CD14-positive monocyte (primary cell): Measurements from ENCODE around the gene GBX2. TPM values are rescaled to one million over a fixed set of nuclear protein-coding genes. Genes with fewer than 3 reads are reported as not detected.

Experiments used
- DNase-seq, 3 donors: peaks; one replicate each; pipeline ENCODE4 v3.0.0-alpha.2; 2011 to 2022
- H2AFZ ChIP-seq: 2 replicates; pipeline ENCODE4 v1.6.0; 2012; ENCODE audit warnings: mild to moderate bottlenecking, low read depth, low read length, inconsistent platforms; ENCODE audit not compliant: insufficient read depth, poor library complexity, severe bottlenecking
- H3K27ac ChIP-seq, 2 donors: 1 replicate in 1 of 2; 2 replicates in 1 of 2; pipeline ENCODE4 v1.5.1; 2012 to 2013; ENCODE audit warnings: low read length in 2 of 2, control low read depth in 1 of 2, inconsistent platforms in 1 of 2, low read depth in 1 of 2, mild to moderate bottlenecking in 1 of 2
- H3K27me3 ChIP-seq, 2 donors: one replicate each; pipeline versions ENCODE4 v1.6.0 to v1.6.1; 2011 to 2013; ENCODE audit warnings: low read length in 2 of 2; ENCODE audit not compliant: control insufficient read depth in 2 of 2, insufficient read depth in 2 of 2
- H3K36me3 ChIP-seq, 2 donors: replicated peaks in 1 of 2; 1 replicate in 1 of 2; 2 replicates in 1 of 2; pipeline versions ENCODE4 v1.5.1 to v1.6.1; 2012 to 2013; ENCODE audit warnings: low read length in 2 of 2, control low read depth in 1 of 2, inconsistent platforms in 1 of 2, mild to moderate bottlenecking in 1 of 2; ENCODE audit not compliant: insufficient read depth in 2 of 2, control insufficient read depth in 1 of 2
- H3K4me1 ChIP-seq, 2 donors: 1 replicate in 1 of 2; 2 replicates in 1 of 2; pipeline versions ENCODE4 v1.5.1 to v1.6.1; 2012 to 2013; ENCODE audit warnings: low read length in 2 of 2, control low read depth in 1 of 2, inconsistent platforms in 1 of 2, mild to moderate bottlenecking in 1 of 2, moderate library complexity in 1 of 2; ENCODE audit not compliant: insufficient read depth in 2 of 2, control insufficient read depth in 1 of 2
- H3K4me2 ChIP-seq: replicated peaks from 2 replicates; pipeline ENCODE3; 2012; ENCODE audit warnings: low read length, moderate library complexity, mild to moderate bottlenecking; ENCODE audit not compliant: poor library complexity, severe bottlenecking; ENCODE audit errors: extremely low read depth
- H3K4me3 ChIP-seq, 3 experiments: fragments of 200-600 bp in 1 of 3; sonication (generic) in 1 of 3; replicated peaks in 1 of 3; 1 replicate in 2 of 3; 2 replicates in 1 of 3; pipeline ENCODE4 v1.5.1; 2011 to 2013; ENCODE audit warnings: low read length in 3 of 3, mild to moderate bottlenecking in 3 of 3, control low read depth in 2 of 3, low read depth in 2 of 3, inconsistent platforms in 1 of 3, moderate library complexity in 1 of 3
- H3K79me2 ChIP-seq: 2 replicates; pipeline ENCODE4 v1.6.0; 2012; ENCODE audit warnings: mild to moderate bottlenecking, control low read depth, inconsistent platforms, low read length, moderate library complexity; ENCODE audit not compliant: insufficient read depth
- H3K9ac ChIP-seq: 2 replicates; pipeline ENCODE4 v1.6.0; 2017; ENCODE audit warnings: low read length, mild to moderate bottlenecking; ENCODE audit not compliant: insufficient read depth, poor library complexity, severe bottlenecking
- H3K9me3 ChIP-seq, 2 donors: replicated peaks in 1 of 2; 1 replicate in 1 of 2; 2 replicates in 1 of 2; pipeline versions ENCODE4 v1.5.1 to v1.6.1; 2012 to 2013; ENCODE audit warnings: low read length in 2 of 2, control low read depth in 1 of 2; ENCODE audit not compliant: control insufficient read depth in 1 of 2, insufficient read depth in 1 of 2
- H4K20me1 ChIP-seq: 2 replicates; pipeline ENCODE4 v1.6.0; 2012; ENCODE audit warnings: mild to moderate bottlenecking, low read length, control low read depth, moderate library complexity; ENCODE audit not compliant: insufficient read depth
- H3K27ac Mint-ChIP-seq, 7 donors: one replicate each; pipeline ENCODE4 v1.8.0; 2020; ENCODE audit warnings: mild to moderate bottlenecking in 7 of 7, mixed read lengths in 7 of 7, moderate library complexity in 6 of 7, inconsistent platforms in 2 of 7
- H3K27me3 Mint-ChIP-seq, 3 donors: one replicate each; pipeline ENCODE4 v1.8.0; 2021 to 2022; ENCODE audit warnings: low read depth in 3 of 3, mild to moderate bottlenecking in 3 of 3, mixed read lengths in 3 of 3, moderate library complexity in 3 of 3, inconsistent platforms in 1 of 3
- H3K36me3 Mint-ChIP-seq, 2 donors: one replicate each; pipeline ENCODE4 v1.8.0; 2020; ENCODE audit warnings: mixed read lengths in 2 of 2, inconsistent platforms in 1 of 2, mild to moderate bottlenecking in 1 of 2
- H3K4me1 Mint-ChIP-seq: one replicate; pipeline ENCODE4 v1.8.0; 2020; ENCODE audit warnings: mild to moderate bottlenecking, mixed read lengths
- H3K4me3 Mint-ChIP-seq, 2 donors: one replicate each; pipeline ENCODE4 v1.8.0; 2020; ENCODE audit warnings: mild to moderate bottlenecking in 2 of 2, mixed read lengths in 2 of 2, moderate library complexity in 1 of 2
- H3K9me3 Mint-ChIP-seq, 7 donors: one replicate each; pipeline ENCODE4 v1.8.0; 2020 to 2022; ENCODE audit warnings: mixed read lengths in 7 of 7, mild to moderate bottlenecking in 6 of 7, moderate library complexity in 6 of 7, inconsistent platforms in 2 of 7
- WGBS: methylation state at CpG from one replicate; pipeline ENCODE4 v1.1.5; 2013; ENCODE audit warnings: missing lambda C conversion rate; ENCODE audit not compliant: insufficient coverage; 5-methylcytosine and 5-hydroxymethylcytosine counted together
- intact Hi-C, 2 donors: fragments of 100-400 bp; cut with micrococcal nuclease; formaldehyde crosslinking; loops; one replicate each; pipeline versions ENCODE4 v1.15.0 to v1.15.1; 2023
- polyA plus RNA-seq, 3 donors: library from polyadenylated mRNA; depleted of rRNA in 1 of 3; unstranded in 2 of 3; stranded (reverse) in 1 of 3; fragments of 300-500 nt in 2 of 3; fragments of >200 nt in 1 of 3; fragmentation: Illumina TruSeq in 2 of 3; gene quantifications; 1 replicate in 2 of 3; 2 replicates in 1 of 3; pipeline ENCODE4 v1.2.3, GENCODE V29; 2012 to 2021
- TF ChIP-seq, protein P1 (sequence below): fragments of 200-600 bp; IDR thresholded peaks from one replicate; pipeline ENCODE4 v1.8.0; 2022; ENCODE audit warnings: antibody characterized with exemption, mild to moderate bottlenecking

The GBX2 gene
- polyA plus RNA-seq, 3 donors, result not detected

DNA sequence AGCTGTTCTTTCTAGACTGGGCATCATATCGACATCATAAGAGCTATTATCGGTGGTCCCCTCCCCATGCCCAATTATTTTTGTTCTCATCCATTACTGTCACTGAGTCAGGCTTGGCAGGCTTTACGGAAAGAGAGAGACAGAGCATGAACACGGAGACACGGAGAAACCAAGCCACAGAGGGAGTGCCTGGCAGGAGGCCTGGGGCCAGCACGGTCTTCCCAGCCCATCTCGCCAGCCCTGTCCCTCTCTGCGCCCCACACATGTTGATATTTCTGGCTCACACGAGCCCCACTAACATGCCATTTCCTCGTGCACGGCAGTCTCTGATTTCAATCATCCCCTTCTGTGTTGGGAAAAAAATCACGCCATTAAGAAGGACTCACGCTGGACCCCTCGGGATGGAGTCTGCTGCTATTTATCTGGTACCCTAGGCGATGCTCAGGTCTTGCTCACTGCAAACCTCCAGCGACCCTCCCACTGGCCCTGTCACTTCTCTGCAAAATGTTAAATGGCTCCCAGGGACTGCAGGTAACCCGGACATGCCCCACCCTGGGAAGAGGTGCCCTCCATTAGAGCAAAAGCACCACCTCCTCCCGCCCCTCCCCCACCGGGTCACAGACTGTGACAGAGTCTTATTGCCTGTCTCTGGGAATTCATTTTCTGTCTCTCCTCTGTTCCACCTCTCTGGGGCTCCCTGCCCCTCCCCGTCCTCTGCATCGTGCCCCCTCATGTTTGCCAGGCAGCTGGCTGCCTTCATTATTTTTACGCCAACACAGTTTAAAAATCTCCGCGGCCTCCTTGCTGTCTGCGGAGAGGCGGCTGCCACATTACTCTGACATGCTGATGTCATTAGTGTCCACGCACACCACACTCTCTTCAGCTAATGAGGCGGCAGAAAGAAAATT lies 40.1 kb upstream of the GBX2 start:
- H2AFZ ChIP-seq, result no peak overlapping the region
- H3K9me3 ChIP-seq, result peaks cover 0 to 10% of the 10 kb centered on the region in 2 donors
- H3K27me3 ChIP-seq, result no peaks in the 10 kb centered on the region
- Mint-ChIP-seq H3K9me3 (peaks cover 0 to 5% (median 0%) of the 10 kb centered on the region in 7 donors), H3K4me1 (no peaks in the 10 kb centered on the region), H3K4me3 (no peak overlapping the region), H3K27ac (peak overlapping the region in 1 of 7 donors; percentile 47), H3K27me3 (peaks cover 5 to 11% (median 7%) of the 10 kb centered on the region in 3 donors), H3K36me3 (no peaks in the 10 kb centered on the region)
- no peak overlapping the region for H3K4me3 ChIP-seq
- H3K27ac ChIP-seq, result no peak overlapping the region
- TF ChIP-seq, protein P1, sequence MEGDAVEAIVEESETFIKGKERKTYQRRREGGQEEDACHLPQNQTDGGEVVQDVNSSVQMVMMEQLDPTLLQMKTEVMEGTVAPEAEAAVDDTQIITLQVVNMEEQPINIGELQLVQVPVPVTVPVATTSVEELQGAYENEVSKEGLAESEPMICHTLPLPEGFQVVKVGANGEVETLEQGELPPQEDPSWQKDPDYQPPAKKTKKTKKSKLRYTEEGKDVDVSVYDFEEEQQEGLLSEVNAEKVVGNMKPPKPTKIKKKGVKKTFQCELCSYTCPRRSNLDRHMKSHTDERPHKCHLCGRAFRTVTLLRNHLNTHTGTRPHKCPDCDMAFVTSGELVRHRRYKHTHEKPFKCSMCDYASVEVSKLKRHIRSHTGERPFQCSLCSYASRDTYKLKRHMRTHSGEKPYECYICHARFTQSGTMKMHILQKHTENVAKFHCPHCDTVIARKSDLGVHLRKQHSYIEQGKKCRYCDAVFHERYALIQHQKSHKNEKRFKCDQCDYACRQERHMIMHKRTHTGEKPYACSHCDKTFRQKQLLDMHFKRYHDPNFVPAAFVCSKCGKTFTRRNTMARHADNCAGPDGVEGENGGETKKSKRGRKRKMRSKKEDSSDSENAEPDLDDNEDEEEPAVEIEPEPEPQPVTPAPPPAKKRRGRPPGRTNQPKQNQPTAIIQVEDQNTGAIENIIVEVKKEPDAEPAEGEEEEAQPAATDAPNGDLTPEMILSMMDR, result no peak
- no peak overlapping the region for H3K9ac ChIP-seq
- H3K36me3 ChIP-seq, result no peaks in the 10 kb centered on the region
- WGBS, result 77% methylated on average over 19 of the region's 28 CpGs
- H3K79me2 ChIP-seq, result no peaks in the 10 kb centered on the region
- intact Hi-C loops, result no loop called here
- H4K20me1 ChIP-seq, result no peaks in the 10 kb centered on the region
- H3K4me1 ChIP-seq, result no peaks in the 10 kb centered on the region
- H3K4me2 ChIP-seq, result no peak overlapping the region
- DNase-seq, result no peak

DNA sequence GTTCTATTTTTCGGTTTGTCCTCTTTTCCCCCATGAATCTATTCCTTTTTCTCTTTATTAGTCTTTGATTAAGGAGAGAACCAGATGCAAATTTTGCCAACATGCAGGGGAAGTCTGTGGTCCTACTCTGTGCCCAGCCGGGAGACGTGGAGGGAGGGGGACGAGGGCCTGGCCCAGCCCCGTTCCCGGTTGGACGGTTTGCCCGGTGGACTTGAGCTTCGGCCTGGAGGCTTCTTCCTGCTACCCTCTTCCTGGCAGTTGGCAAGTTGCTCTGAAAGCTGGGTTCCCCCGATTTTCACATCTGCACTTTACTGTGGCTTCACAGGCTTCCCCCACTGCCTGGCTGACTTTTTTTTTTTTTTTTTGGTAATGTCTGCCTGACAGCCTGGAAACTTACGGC lies 39.3 kb upstream of the GBX2 start:
- no peak overlapping the region for H3K4me2 ChIP-seq
- H3K4me3 ChIP-seq, result no peak overlapping the region
- DNase-seq, result no peak
- H3K4me1 ChIP-seq, result no peaks in the 10 kb centered on the region
- Mint-ChIP-seq H3K4me3 (no peak overlapping the region), H3K36me3 (no peaks in the 10 kb centered on the region), H3K27ac (no peak overlapping the region), H3K9me3 (peaks cover 0 to 5% (median 0%) of the 10 kb centered on the region in 7 donors), H3K27me3 (peaks cover 5 to 12% (median 7%) of the 10 kb centered on the region in 3 donors), H3K4me1 (no peaks in the 10 kb centered on the region)
- no peaks in the 10 kb centered on the region for H3K27me3 ChIP-seq
- 88% methylated on average over 9 of the region's 11 CpGs for WGBS
- H4K20me1 ChIP-seq, result no peaks in the 10 kb centered on the region
- H3K9me3 ChIP-seq, result peaks cover 0 to 10% of the 10 kb centered on the region in 2 donors
- intact Hi-C loops, result no loop called here
- H3K36me3 ChIP-seq, result no peaks in the 10 kb centered on the region
- TF ChIP-seq, protein P1, result no peak
- H3K27ac ChIP-seq, result no peak overlapping the region
- H3K9ac ChIP-seq, result no peak overlapping the region
- H3K79me2 ChIP-seq, result no peaks in the 10 kb centered on the region
- H2AFZ ChIP-seq, result no peak overlapping the region
